ENCODE results near the gene CST6.

- no peak for TF ChIP-seq POLR2A (IDR thresholded peaks at IDR 0.05)
- no peak for TF ChIP-seq CTCF (IDR thresholded peaks at IDR 0.05)
- TF ChIP-seq POLR2AphosphoS5 (IDR thresholded peaks at IDR 0.05), result no peak
- TF ChIP-seq EP300 (IDR thresholded peaks at IDR 0.05), result no peak
These were observed 5.5 kb upstream of the CST6 start for GRCh38 chr11:66006134-66006890.
